OCI-LY1 (cell line): Measurements from ENCODE around the gene APOA1.

Experiments
- EZH2 ChIP-seq: fragments of 200-600 bp; sonication (generic), shearing (Covaris generic); IDR thresholded peaks from 2 replicates; pipeline ENCODE4 v1.8.0; 2017; ENCODE audit warnings: borderline replicate concordance, mixed run types, mild to moderate bottlenecking, antibody characterized with exemption, low read length, moderate library complexity, mixed read lengths
- TF ChIP-seq, protein P1 (sequence below): fragments of 200-600 bp; sonication (generic), shearing (Covaris generic); IDR thresholded peaks from 2 replicates; pipeline ENCODE4 v1.5.1; 2017; ENCODE audit warnings: mild to moderate bottlenecking, antibody characterized with exemption, low read length, moderate library complexity, mixed read lengths

DNA sequence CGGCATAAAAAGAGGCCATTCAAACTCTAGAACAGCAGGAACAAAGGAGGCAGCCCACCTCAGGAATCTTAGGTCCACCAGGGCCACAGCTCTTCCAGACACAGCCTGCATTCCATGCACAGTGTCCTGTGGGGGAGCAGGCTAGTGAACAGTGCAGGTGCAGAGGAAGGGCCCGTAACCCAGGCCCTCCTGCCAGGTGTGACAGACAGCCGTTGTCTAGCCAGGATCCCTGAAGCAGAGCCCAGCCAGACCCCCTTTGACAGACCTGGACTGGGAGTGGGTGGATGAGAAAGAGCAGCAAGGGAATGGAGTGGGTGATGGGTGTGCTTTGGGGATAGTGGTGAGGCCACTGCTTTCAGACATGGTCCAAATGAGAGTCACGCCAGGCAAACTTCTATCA, 48.4 kb downstream of the APOA1 start:
- TF ChIP-seq, protein P1, sequence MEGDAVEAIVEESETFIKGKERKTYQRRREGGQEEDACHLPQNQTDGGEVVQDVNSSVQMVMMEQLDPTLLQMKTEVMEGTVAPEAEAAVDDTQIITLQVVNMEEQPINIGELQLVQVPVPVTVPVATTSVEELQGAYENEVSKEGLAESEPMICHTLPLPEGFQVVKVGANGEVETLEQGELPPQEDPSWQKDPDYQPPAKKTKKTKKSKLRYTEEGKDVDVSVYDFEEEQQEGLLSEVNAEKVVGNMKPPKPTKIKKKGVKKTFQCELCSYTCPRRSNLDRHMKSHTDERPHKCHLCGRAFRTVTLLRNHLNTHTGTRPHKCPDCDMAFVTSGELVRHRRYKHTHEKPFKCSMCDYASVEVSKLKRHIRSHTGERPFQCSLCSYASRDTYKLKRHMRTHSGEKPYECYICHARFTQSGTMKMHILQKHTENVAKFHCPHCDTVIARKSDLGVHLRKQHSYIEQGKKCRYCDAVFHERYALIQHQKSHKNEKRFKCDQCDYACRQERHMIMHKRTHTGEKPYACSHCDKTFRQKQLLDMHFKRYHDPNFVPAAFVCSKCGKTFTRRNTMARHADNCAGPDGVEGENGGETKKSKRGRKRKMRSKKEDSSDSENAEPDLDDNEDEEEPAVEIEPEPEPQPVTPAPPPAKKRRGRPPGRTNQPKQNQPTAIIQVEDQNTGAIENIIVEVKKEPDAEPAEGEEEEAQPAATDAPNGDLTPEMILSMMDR = no peak
- no peak for TF ChIP-seq EZH2
